ENCODE measurements around the gene GPHN.

The GPHN gene

DNA sequence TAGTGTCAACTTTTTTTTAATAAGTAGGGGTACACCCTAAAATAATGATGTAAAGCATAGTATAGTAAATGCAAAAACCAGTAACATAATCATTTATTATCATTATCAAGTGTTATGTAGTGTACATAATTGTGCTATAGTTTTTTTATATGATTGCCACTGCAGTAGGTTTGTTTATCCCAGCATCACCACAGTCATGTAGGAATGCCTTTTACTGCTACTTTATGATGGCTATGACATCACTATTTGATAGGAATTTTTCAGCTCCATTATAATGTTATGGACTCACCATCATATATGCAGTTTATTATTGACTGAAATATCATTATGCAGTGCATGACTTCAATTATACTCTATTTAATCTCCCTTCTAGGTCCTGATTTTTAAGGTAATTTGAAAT, 121.6 kb downstream of the GPHN start:
- Mint-ChIP-seq H3K9me3 (no peaks in the 10 kb centered on the region), H3K27ac (no peak overlapping the region), H3K4me3 (no peak overlapping the region), H3K36me3 (ENCODE audit: low read depth) (no peaks in the 10 kb centered on the region), H3K27me3 (ENCODE audit: low read depth) (no peaks in the 10 kb centered on the region), H3K4me1 (peaks cover 15% of the 10 kb centered on the region)
- TF ChIP-seq, protein P1, sequence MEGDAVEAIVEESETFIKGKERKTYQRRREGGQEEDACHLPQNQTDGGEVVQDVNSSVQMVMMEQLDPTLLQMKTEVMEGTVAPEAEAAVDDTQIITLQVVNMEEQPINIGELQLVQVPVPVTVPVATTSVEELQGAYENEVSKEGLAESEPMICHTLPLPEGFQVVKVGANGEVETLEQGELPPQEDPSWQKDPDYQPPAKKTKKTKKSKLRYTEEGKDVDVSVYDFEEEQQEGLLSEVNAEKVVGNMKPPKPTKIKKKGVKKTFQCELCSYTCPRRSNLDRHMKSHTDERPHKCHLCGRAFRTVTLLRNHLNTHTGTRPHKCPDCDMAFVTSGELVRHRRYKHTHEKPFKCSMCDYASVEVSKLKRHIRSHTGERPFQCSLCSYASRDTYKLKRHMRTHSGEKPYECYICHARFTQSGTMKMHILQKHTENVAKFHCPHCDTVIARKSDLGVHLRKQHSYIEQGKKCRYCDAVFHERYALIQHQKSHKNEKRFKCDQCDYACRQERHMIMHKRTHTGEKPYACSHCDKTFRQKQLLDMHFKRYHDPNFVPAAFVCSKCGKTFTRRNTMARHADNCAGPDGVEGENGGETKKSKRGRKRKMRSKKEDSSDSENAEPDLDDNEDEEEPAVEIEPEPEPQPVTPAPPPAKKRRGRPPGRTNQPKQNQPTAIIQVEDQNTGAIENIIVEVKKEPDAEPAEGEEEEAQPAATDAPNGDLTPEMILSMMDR (IDR thresholded peaks at IDR 0.05; ENCODE audit: unreplicated experiment in 3 of 3): no peak

DNA sequence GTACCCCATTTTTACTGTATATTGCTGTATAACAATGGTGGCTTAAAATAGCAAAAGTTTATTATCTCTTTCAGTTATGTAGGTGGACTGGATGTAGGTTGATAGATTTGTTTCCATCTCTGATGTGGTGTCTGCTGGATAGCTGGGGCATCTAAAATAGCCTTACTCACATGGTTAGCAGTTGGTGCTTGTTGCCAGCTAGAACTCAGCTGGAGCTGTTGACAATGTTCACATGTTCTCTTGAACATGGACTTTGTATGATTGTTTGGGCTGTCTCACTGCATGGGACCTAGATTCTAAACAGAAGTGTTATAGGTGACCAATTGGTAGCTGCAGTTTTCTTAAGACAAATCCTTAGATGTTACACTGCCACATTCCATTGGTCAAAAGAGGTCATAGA, 126.9 kb downstream of the GPHN start:
- TF ChIP-seq, protein P1 (IDR thresholded peaks at IDR 0.05; ENCODE audit: unreplicated experiment in 3 of 3): no peak
- H3K36me3 Mint-ChIP-seq (ENCODE audit: low read depth): no peaks in the 10 kb centered on the region
- no peaks in the 10 kb centered on the region for H3K9me3 Mint-ChIP-seq
- no peak overlapping the region for H3K27ac Mint-ChIP-seq
- no peaks in the 10 kb centered on the region for H3K27me3 Mint-ChIP-seq (ENCODE audit: low read depth)
- peaks cover 9% of the 10 kb centered on the region for H3K4me1 Mint-ChIP-seq
- no peak overlapping the region for H3K4me3 Mint-ChIP-seq

DNA sequence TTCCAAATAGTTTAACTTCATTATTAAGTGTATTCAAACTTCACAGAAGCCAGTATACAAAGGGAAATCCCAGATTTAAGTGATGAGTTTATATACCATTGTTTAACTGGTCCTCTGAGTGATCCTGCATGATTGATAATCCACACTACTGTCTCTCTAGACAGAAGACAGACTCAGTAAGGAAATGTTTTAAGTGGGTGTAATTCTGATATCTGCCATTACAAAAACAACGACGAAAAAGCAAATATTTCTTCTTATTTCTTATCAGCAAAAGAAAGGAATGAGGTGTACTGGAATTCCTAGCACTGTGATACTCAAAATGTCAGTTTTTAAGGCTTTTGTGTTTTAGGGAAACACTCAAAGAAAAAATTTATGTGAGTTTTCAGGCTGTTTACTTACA, 127.5 kb downstream of the GPHN start:
- peaks cover 9% of the 10 kb centered on the region for H3K4me1 Mint-ChIP-seq
- H3K27ac Mint-ChIP-seq: no peak overlapping the region
- TF ChIP-seq, protein P1 (IDR thresholded peaks at IDR 0.05; ENCODE audit: unreplicated experiment in 3 of 3): no peak
- H3K9me3 Mint-ChIP-seq: no peaks in the 10 kb centered on the region
- no peaks in the 10 kb centered on the region for H3K36me3 Mint-ChIP-seq (ENCODE audit: low read depth)
- no peaks in the 10 kb centered on the region for H3K27me3 Mint-ChIP-seq (ENCODE audit: low read depth)
- H3K4me3 Mint-ChIP-seq: no peak overlapping the region

- Mint-ChIP-seq H3K27me3 (ENCODE audit: low read depth) (no peaks in the 10 kb centered on the region), H3K9me3 (no peaks in the 10 kb centered on the region), H3K4me1 (peaks cover 9% of the 10 kb centered on the region), H3K36me3 (ENCODE audit: low read depth) (no peaks in the 10 kb centered on the region), H3K27ac (no peak overlapping the region), H3K4me3 (no peak overlapping the region)
- TF ChIP-seq, protein P1 (IDR thresholded peaks at IDR 0.05; ENCODE audit: unreplicated experiment in 3 of 3): no peak
Measured at GRCh38 chr14:66636240-66636639, 128.3 kb downstream of the GPHN start.

DNA sequence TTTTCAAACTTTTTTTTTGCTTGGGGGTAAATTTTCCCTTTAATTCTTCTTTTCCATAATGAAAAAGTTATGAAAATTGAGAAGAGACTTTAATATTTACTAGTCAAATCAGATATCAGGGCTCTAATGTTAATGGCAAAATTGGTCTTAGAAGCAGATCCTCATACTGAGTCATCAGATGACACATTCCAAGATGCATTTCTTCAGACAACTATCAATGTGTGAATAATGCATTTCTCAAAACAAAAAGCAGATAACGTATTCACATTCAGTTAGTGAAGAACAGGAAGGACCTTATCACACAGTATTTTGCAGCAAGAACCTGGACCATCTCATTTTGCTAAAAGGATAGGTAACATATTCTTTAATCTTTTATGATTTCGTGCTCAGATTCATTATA, 130.7 kb downstream of the GPHN start:
- Mint-ChIP-seq H3K27me3 (ENCODE audit: low read depth) (no peaks in the 10 kb centered on the region), H3K27ac (no peak overlapping the region), H3K36me3 (ENCODE audit: low read depth) (no peaks in the 10 kb centered on the region), H3K4me1 (peaks cover 17% of the 10 kb centered on the region), H3K4me3 (no peak overlapping the region), H3K9me3 (no peaks in the 10 kb centered on the region)
- TF ChIP-seq, protein P1 (IDR thresholded peaks at IDR 0.05; ENCODE audit: unreplicated experiment in 3 of 3): no peak

DNA sequence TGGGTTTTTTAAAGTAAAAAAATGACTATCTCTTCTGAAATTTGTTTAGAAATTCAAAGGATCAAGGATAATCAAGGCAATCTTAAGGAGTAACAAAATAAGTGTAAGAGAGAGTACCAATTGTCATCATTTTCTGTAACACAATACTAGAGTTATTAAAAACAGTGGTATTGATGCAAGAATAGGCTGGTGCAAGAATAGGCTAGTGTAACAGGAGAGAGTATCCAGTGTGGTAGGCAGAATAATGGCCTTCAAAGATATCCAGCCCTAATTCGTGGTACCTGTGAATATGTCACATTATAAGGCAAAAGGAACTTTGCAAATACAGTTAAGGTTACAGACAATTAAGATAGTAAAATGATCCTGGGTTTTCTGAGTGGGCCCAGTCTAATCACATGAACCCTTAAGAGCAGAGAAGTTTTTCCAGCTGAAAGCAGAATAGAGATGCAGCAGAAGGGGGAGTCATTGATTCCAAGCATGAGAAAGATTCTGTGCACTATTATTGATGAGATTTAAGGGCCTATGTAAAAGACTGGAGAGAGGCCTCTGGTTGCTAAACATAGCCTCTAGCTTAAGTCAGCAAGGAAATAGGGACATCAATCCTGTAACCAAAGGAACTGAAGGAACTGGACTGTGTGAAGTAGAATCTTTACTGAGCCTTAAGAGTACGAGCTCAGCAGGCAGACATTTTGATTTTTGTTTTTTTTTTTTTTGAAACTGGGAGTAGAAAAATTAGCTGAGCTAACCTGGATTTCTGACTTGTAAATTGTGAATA, 134.1 kb downstream of the GPHN start:
- Mint-ChIP-seq H3K4me3 (no peak overlapping the region), H3K36me3 (ENCODE audit: low read depth) (no peaks in the 10 kb centered on the region), H3K27ac (peak overlapping the region; percentile 1 to 41 (median 11)), H3K27me3 (ENCODE audit: low read depth) (no peaks in the 10 kb centered on the region), H3K4me1 (peaks cover 8% of the 10 kb centered on the region), H3K9me3 (no peaks in the 10 kb centered on the region)
- TF ChIP-seq, protein P1 (IDR thresholded peaks at IDR 0.05; ENCODE audit: unreplicated experiment in 3 of 3): no peak

Measured in nephron (organoid).